Suprapubic skin (tissue), 3 donors: ENCODE results near the gene PSMD11.

Source experiments
- EP300 ChIP-seq: sonication (generic); formaldehyde crosslinking; IDR thresholded peaks from one replicate; pipeline ENCODE4 v1.6.1; 2017; ENCODE audit warnings: antibody characterized with exemption
- TF ChIP-seq, protein P1 (sequence below), 2 donors: fragments of 200-600 bp in 1 of 2; fragments of 450-650 bp in 1 of 2; sonication (generic) in 1 of 2; IDR thresholded peaks; one replicate each; pipeline ENCODE4 v1.5.1; 2016 to 2019; ENCODE audit warnings: antibody characterized with exemption in 2 of 2, mild to moderate bottlenecking in 1 of 2, moderate library complexity in 1 of 2

DNA sequence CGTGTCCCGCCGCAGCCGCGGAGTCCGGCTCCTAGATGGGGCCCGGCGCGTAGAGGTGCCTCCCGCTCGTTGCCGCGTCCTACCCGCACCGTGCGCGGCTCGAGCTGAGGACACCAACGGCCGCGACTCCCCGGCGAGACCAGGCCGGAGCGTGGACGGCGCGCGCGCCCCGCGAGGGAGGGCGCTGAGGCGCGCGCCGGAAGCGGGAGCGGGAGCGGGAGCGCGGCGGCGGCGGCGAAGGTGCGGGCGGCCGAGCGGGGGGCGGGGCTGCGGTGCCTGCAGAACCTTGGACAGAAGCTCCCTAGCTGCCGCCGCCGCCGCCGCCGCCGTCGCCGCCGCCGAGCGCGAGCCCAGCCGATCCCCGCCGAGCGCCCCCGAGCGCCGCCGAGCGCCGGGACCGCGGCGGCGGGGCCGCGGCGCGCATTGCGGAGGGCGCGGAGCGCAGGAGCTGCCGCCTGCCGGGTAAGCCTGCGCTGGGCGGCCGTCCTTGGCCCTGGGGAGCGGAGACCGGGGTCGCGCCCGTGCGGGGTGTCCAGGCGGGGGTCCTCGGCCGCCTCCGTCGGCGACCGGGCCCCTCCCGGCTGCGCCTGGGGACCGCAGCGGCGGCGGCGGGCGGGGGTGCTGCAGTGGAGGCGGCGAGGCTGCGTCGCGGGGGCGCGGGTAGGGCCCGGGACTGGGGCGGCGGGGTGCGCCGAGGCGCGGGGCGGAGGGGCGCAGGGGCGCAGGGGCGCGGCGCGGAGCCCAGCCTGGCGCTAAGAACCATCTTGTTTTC lies 42.6 kb downstream of the PSMD11 start, which contains the start of gene CDK5R1:
- TF ChIP-seq, protein P1, sequence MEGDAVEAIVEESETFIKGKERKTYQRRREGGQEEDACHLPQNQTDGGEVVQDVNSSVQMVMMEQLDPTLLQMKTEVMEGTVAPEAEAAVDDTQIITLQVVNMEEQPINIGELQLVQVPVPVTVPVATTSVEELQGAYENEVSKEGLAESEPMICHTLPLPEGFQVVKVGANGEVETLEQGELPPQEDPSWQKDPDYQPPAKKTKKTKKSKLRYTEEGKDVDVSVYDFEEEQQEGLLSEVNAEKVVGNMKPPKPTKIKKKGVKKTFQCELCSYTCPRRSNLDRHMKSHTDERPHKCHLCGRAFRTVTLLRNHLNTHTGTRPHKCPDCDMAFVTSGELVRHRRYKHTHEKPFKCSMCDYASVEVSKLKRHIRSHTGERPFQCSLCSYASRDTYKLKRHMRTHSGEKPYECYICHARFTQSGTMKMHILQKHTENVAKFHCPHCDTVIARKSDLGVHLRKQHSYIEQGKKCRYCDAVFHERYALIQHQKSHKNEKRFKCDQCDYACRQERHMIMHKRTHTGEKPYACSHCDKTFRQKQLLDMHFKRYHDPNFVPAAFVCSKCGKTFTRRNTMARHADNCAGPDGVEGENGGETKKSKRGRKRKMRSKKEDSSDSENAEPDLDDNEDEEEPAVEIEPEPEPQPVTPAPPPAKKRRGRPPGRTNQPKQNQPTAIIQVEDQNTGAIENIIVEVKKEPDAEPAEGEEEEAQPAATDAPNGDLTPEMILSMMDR (IDR thresholded peaks at IDR 0.05): no peak
- no peak for TF ChIP-seq EP300
